AG04450 (cell line): Measurements from ENCODE around the gene VEZT. TPM values are rescaled to one million over a fixed set of nuclear protein-coding genes. Genes with fewer than 3 reads are reported as not detected.

Source experiments
- CTCF ChIA-PET: fragments of 300-600, 350-600 bp; formaldehyde crosslinking; extraction: SDS; loops from one replicate; lab custom pipeline; 2022; ENCODE audit warnings: antibody characterized with exemption, inconsistent platforms; lab: Charles Lee
- POLR2A ChIA-PET: fragments of 350-600 bp; formaldehyde crosslinking; extraction: SDS; loops from one replicate; lab custom pipeline; 2021; ENCODE audit warnings: antibody characterized with exemption, inconsistent platforms; lab: Yijun Ruan, JAX
- DNase-seq: peaks from one replicate; pipeline ENCODE4 v3.0.0-alpha.2; 2011; ENCODE audit warnings: low read depth, low spot score
- H3K27ac ChIP-seq: one replicate; pipeline ENCODE4 v1.5.1; 2012; ENCODE audit warnings: low read depth, low read length, control low read depth
- H3K27me3 ChIP-seq: one replicate; pipeline ENCODE4 v1.6.0; 2012; ENCODE audit warnings: low read length; ENCODE audit not compliant: control insufficient read depth, insufficient read depth
- H3K4me3 ChIP-seq: 2 replicates; pipeline ENCODE4 v1.5.1; 2011; ENCODE audit warnings: mild to moderate bottlenecking, low read depth, low read length, control low read depth
- H3K9me3 ChIP-seq: 2 replicates; pipeline ENCODE4 v1.5.1; 2012; ENCODE audit warnings: low read length; ENCODE audit not compliant: control insufficient read depth, insufficient read depth
- CTCF ChIP-seq: IDR thresholded peaks from 2 replicates; pipeline ENCODE4 v1.5.1; 2011; ENCODE audit warnings: low read depth, low read length, control low read depth, inconsistent platforms
- polyA plus RNA-seq: library from polyadenylated mRNA; depleted of rRNA; stranded (reverse); fragments of >200 nt; gene quantifications from 2 replicates; pipeline ENCODE4 v1.2.3, GENCODE V29; 2011

VEZT gene
- polyA plus RNA-seq, 1 experiment = 143 TPM

- H3K4me3 ChIP-seq = peak overlapping the region; percentile 92
- DNase-seq = no peak
- no peaks in the 10 kb centered on the region for H3K27me3 ChIP-seq
- H3K27ac ChIP-seq = peak overlapping the region; percentile 85
- peaks cover 2% of the 10 kb centered on the region; the same call in 1 of the 2 replicates for H3K9me3 ChIP-seq
- ChIA-PET CTCF (interaction anchor here (0.7 to 3.3 kb wide), 11 partner anchors 7 to 320 kb away, joined by 3 to 26 read pairs (median 3); no protein-coding TSS in a partner anchor), POLR2A (interaction anchor here (0.6 to 1.0 kb wide), 3 partner anchors 13 to 100 kb away, joined by 3 to 5 read pairs (median 3); no protein-coding TSS in a partner anchor)
- no peak for TF ChIP-seq CTCF
Observed at GRCh38 chr12:95218150-95219133, 835 bp downstream of the VEZT start.

GRCh38 chr12:95220190-95220589, 2.6 kb downstream of the VEZT start:
- H3K9me3 ChIP-seq = peaks cover 2% of the 10 kb centered on the region; the same call in 1 of the 2 replicates
- H3K4me3 ChIP-seq = 0 out of 2 replicates have a peak overlapping the region, but pooled peaks have one; percentile 1
- no peak overlapping the region for H3K27ac ChIP-seq
- no peak for DNase-seq
- ChIA-PET CTCF (interaction anchor here (0.6 kb wide), 1 partner anchor 61 kb away, joined by 3 read pairs; no protein-coding TSS in a partner anchor), POLR2A (no interaction called here)
- TF ChIP-seq CTCF = no peak
- H3K27me3 ChIP-seq = no peaks in the 10 kb centered on the region

- no peak overlapping the region for H3K4me3 ChIP-seq
- ChIA-PET POLR2A (no interaction called here), CTCF (interaction anchor here (0.6 to 1.6 kb wide), 2 partner anchors 61 to 147 kb away, joined by 3 to 4 read pairs; partner anchors contain the start of gene NR2C1)
- H3K9me3 ChIP-seq = peaks cover 2% of the 10 kb centered on the region; the same call in 1 of the 2 replicates
- H3K27ac ChIP-seq = no peak overlapping the region
- no peaks in the 10 kb centered on the region for H3K27me3 ChIP-seq
- no peak for DNase-seq
- TF ChIP-seq CTCF = no peak
Observed at GRCh38 chr12:95220726-95221125, 3.1 kb downstream of the VEZT start.

GRCh38 chr12:95224202-95225170, 6.9 kb downstream of the VEZT start:
- no peaks in the 10 kb centered on the region for H3K27me3 ChIP-seq
- POLR2A ChIA-PET = interaction anchor here (0.6 kb wide), 1 partner anchor 303 kb away, joined by 10 read pairs; no protein-coding TSS in a partner anchor
- no peak for DNase-seq
- CTCF ChIA-PET = no interaction called here
- peak overlapping the region; percentile 25 for H3K27ac ChIP-seq
- H3K4me3 ChIP-seq = no peak overlapping the region
- H3K9me3 ChIP-seq = no peaks in the 10 kb centered on the region
- TF ChIP-seq CTCF = no peak
